ENCODE measurements around the gene CSF1R.

CSF1R gene

GRCh38 chr5:150131461-150131860 is 45.1 kb upstream of the CSF1R start:
- DNase-seq (ENCODE audit: insufficient read length, low spot score), result no peak
- FAIRE-seq, result no peak
- no peak for TF ChIP-seq CTCF (IDR thresholded peaks at IDR 0.05; ENCODE audit: insufficient read depth, missing control alignments)

GRCh38 chr5:150130493-150130922 is 44.2 kb upstream of the CSF1R start:
- DNase-seq (ENCODE audit: insufficient read length, low spot score) (no peak), FAIRE-seq (no peak)
- no peak for TF ChIP-seq CTCF (IDR thresholded peaks at IDR 0.05; ENCODE audit: insufficient read depth, missing control alignments)

GRCh38 chr5:150129813-150130492 is 43.6 kb upstream of the CSF1R start:
- DNase-seq (ENCODE audit: insufficient read length, low spot score) (peak; percentile 86), FAIRE-seq (no peak)
- TF ChIP-seq CTCF (IDR thresholded peaks at IDR 0.05; ENCODE audit: insufficient read depth, missing control alignments), result peak; percentile 89

GRCh38 chr5:150129454-150129812 is 43.1 kb upstream of the CSF1R start:
- FAIRE-seq, result no peak
- no peak for DNase-seq (ENCODE audit: insufficient read length, low spot score)
- TF ChIP-seq CTCF (IDR thresholded peaks at IDR 0.05; ENCODE audit: insufficient read depth, missing control alignments), result no peak

- FAIRE-seq (no peak), DNase-seq (ENCODE audit: insufficient read length, low spot score) (no peak)
- no peak for TF ChIP-seq CTCF (IDR thresholded peaks at IDR 0.05; ENCODE audit: insufficient read depth, missing control alignments)
Observed at GRCh38 chr5:150126921-150127265, 40.5 kb upstream of the CSF1R start.

GRCh38 chr5:150126199-150126920 is 40.0 kb upstream of the CSF1R start:
- no peak for TF ChIP-seq CTCF (IDR thresholded peaks at IDR 0.05; ENCODE audit: insufficient read depth, missing control alignments)
- DNase-seq (ENCODE audit: insufficient read length, low spot score) (no peak), FAIRE-seq (no peak)

- no peak for FAIRE-seq
Observed at GRCh38 chr5:150125334-150125733, 39.0 kb upstream of the CSF1R start.

More at GRCh38 chr5:150125334-150125733, 39.0 kb upstream of the CSF1R start:
- no peak for DNase-seq (ENCODE audit: insufficient read length, low spot score)
- TF ChIP-seq CTCF (IDR thresholded peaks at IDR 0.05; ENCODE audit: insufficient read depth, missing control alignments), result no peak

All from D721Med (cell line).